ENCODE measurements around the gene PTGES.

The PTGES gene

DNA sequence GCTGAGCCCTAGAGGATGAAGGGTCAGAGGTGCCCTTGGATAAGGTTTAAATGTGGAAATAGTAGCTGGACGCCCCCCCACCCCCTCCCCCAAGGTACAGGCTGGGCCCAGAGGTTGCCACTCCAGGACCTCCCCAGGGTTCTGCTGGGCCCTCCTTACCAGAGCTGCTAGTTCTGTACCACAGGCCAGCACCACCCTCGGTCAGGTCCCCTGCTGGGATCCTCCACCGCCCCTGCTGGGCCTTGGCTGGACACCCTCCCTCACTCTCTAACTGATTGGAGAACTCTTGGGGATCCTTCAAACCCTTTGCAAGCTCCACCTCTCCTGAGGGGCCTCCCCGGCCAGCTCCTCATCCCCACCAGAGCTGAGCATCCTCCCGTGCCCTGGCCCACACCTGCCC lies 34.9 kb downstream of the PTGES start:
- peaks cover 66% of the 10 kb centered on the region for H3K27me3 ChIP-seq (ENCODE audit: insufficient read depth, low read depth)
- H3K4me1 ChIP-seq (ENCODE audit: low read depth, poor library complexity, severe bottlenecking) = no peaks in the 10 kb centered on the region
- H3K4me2 ChIP-seq = no peak overlapping the region
- no peak overlapping the region for H3K9ac ChIP-seq
- no peaks in the 10 kb centered on the region for H4K20me1 ChIP-seq (ENCODE audit: insufficient read depth)
- no peak overlapping the region for H3K4me3 ChIP-seq (IDR thresholded peaks at IDR 0.05; ENCODE audit: insufficient read depth, low read depth, low read length)
- H3K79me2 ChIP-seq (ENCODE audit: insufficient read depth, low read depth) = no peaks in the 10 kb centered on the region
- TF ChIP-seq, protein P1, sequence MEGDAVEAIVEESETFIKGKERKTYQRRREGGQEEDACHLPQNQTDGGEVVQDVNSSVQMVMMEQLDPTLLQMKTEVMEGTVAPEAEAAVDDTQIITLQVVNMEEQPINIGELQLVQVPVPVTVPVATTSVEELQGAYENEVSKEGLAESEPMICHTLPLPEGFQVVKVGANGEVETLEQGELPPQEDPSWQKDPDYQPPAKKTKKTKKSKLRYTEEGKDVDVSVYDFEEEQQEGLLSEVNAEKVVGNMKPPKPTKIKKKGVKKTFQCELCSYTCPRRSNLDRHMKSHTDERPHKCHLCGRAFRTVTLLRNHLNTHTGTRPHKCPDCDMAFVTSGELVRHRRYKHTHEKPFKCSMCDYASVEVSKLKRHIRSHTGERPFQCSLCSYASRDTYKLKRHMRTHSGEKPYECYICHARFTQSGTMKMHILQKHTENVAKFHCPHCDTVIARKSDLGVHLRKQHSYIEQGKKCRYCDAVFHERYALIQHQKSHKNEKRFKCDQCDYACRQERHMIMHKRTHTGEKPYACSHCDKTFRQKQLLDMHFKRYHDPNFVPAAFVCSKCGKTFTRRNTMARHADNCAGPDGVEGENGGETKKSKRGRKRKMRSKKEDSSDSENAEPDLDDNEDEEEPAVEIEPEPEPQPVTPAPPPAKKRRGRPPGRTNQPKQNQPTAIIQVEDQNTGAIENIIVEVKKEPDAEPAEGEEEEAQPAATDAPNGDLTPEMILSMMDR (conservative IDR thresholded peaks at IDR 0.05; ENCODE audit: low read depth, low read length) = no peak
- H3K27ac ChIP-seq = no peak overlapping the region
- no peak overlapping the region for H2AFZ ChIP-seq (ENCODE audit: low read depth)
- no peaks in the 10 kb centered on the region for H3K36me3 ChIP-seq (ENCODE audit: insufficient read depth)

DNA sequence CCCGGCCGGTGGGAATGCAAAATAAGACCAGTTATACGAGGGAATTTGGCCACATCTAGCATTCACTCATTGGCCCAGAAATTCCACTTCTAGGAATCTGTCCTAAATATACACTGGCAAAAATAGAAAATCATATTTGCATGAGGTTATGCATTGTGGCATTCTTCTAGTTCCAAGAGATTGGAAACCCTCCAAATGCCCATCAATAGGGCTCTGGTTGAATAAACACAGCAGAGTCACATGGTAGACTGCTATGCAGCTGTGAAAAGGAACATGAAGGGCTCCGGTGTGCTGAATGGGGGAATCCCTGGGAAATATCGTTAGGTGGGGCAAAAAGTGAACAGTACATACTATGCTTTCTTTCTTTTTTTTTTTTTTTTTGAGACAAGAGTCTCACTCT lies 36.8 kb downstream of the PTGES start:
- H2AFZ ChIP-seq (ENCODE audit: low read depth) = no peak overlapping the region
- H3K79me2 ChIP-seq (ENCODE audit: insufficient read depth, low read depth) = no peaks in the 10 kb centered on the region
- TF ChIP-seq, protein P1 (conservative IDR thresholded peaks at IDR 0.05; ENCODE audit: low read depth, low read length) = no peak
- H3K9ac ChIP-seq = no peak overlapping the region
- peaks cover 64% of the 10 kb centered on the region for H3K27me3 ChIP-seq (ENCODE audit: insufficient read depth, low read depth)
- no peak overlapping the region for H3K4me2 ChIP-seq
- no peaks in the 10 kb centered on the region for H3K4me1 ChIP-seq (ENCODE audit: low read depth, poor library complexity, severe bottlenecking)
- H3K27ac ChIP-seq = no peak overlapping the region
- no peaks in the 10 kb centered on the region for H3K36me3 ChIP-seq (ENCODE audit: insufficient read depth)
- no peaks in the 10 kb centered on the region for H4K20me1 ChIP-seq (ENCODE audit: insufficient read depth)
- no peak overlapping the region for H3K4me3 ChIP-seq (IDR thresholded peaks at IDR 0.05; ENCODE audit: insufficient read depth, low read depth, low read length)

DNA sequence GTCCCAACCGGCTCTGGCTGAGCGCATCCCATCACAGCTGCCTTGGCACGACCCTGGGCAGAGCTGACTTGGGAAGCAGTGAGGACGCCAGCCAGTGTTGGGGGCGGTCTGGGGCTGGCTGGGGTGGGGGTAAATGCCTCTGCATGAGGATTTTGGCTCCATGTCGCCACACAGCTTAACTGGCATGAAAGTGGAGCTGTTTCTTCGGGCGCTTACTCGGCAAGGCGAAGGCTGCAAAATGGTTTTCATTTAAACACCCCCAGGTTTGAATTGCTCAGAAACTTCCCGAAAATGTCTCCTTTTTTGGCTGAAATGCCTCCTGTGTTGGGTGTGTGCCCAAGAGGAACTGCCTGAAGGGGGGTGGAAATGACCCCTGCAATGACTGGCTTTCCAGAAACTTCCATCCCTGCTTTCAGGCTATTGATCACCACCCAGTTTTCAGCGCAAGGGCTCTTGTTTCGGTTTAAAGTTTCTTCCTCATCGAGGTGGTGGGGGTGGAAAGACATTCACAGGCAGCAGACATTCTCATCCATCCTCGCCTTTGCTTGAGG lies 38.3 kb downstream of the PTGES start:
- Histone ChIP-seq H3K9ac (no peak overlapping the region), H3K27ac (no peak overlapping the region), H3K27me3 (ENCODE audit: insufficient read depth, low read depth) (peaks cover 75% of the 10 kb centered on the region), H3K4me3 (IDR thresholded peaks at IDR 0.05; ENCODE audit: insufficient read depth, low read depth, low read length) (no peak overlapping the region), H2AFZ (ENCODE audit: low read depth) (no peak overlapping the region), H3K36me3 (ENCODE audit: insufficient read depth) (no peaks in the 10 kb centered on the region), H3K4me1 (ENCODE audit: low read depth, poor library complexity, severe bottlenecking) (no peaks in the 10 kb centered on the region), H3K79me2 (ENCODE audit: insufficient read depth, low read depth) (no peaks in the 10 kb centered on the region), H3K4me2 (no peak overlapping the region), H4K20me1 (ENCODE audit: insufficient read depth) (no peaks in the 10 kb centered on the region)
- TF ChIP-seq, protein P1 (conservative IDR thresholded peaks at IDR 0.05; ENCODE audit: low read depth, low read length) = no peak

DNA sequence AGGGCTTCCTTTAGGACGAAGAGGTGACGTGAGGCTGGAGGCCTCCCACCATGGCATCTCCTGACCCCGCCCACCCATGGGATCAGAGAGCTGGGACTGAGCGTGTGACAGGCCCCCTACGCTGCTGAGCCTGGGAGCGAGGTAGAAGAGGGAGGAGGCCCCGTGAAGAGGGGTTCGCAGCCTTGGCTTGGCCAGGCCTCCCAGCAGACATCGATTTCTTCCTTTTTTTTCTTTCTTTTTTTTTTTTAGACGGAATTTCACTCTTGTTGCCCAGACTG lies 39.5 kb downstream of the PTGES start:
- Histone ChIP-seq H3K4me1 (ENCODE audit: low read depth, poor library complexity, severe bottlenecking) (no peaks in the 10 kb centered on the region), H3K79me2 (ENCODE audit: insufficient read depth, low read depth) (no peaks in the 10 kb centered on the region), H3K27ac (no peak overlapping the region), H3K9ac (no peak overlapping the region), H3K4me3 (IDR thresholded peaks at IDR 0.05; ENCODE audit: insufficient read depth, low read depth, low read length) (no peak overlapping the region), H3K36me3 (ENCODE audit: insufficient read depth) (no peaks in the 10 kb centered on the region), H4K20me1 (ENCODE audit: insufficient read depth) (no peaks in the 10 kb centered on the region), H2AFZ (ENCODE audit: low read depth) (no peak overlapping the region), H3K4me2 (no peak overlapping the region), H3K27me3 (ENCODE audit: insufficient read depth, low read depth) (peaks cover 87% of the 10 kb centered on the region)
- TF ChIP-seq, protein P1 (conservative IDR thresholded peaks at IDR 0.05; ENCODE audit: low read depth, low read length) = no peak
